ENCODE data around the gene CBR1.

The CBR1 gene

DNA sequence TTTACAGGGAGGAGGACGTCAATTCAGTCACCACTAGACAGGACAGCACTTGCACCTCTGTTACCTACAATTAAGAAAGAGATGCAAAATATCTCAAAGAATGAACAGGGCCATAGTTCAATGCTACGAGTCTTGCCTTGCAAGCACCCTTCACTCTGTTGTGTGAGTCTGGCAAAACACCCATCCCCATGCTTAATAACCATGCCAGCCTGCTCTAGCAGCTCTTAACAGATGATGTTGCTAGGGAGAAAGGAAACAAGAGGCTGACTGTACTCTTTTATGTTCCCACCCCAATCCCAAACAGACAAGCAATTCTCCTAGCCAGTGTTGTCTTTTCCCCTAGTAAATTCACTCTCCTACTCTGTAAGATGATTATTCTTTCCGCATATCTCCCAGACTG, 5.3 kb downstream of the CBR1 start:
- H3K27ac ChIP-seq, result no peak overlapping the region
- TF ChIP-seq, protein P1, sequence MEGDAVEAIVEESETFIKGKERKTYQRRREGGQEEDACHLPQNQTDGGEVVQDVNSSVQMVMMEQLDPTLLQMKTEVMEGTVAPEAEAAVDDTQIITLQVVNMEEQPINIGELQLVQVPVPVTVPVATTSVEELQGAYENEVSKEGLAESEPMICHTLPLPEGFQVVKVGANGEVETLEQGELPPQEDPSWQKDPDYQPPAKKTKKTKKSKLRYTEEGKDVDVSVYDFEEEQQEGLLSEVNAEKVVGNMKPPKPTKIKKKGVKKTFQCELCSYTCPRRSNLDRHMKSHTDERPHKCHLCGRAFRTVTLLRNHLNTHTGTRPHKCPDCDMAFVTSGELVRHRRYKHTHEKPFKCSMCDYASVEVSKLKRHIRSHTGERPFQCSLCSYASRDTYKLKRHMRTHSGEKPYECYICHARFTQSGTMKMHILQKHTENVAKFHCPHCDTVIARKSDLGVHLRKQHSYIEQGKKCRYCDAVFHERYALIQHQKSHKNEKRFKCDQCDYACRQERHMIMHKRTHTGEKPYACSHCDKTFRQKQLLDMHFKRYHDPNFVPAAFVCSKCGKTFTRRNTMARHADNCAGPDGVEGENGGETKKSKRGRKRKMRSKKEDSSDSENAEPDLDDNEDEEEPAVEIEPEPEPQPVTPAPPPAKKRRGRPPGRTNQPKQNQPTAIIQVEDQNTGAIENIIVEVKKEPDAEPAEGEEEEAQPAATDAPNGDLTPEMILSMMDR (conservative IDR thresholded peaks at IDR 0.05), result no peak

- no peak overlapping the region for H3K27ac ChIP-seq
- TF ChIP-seq, protein P1 (conservative IDR thresholded peaks at IDR 0.05), result no peak
Observed at GRCh38 chr21:36075953-36076352, 6.1 kb downstream of the CBR1 start.

GRCh38 chr21:36076878-36077655, 7.2 kb downstream of the CBR1 start:
- H3K27ac ChIP-seq, result no peak overlapping the region
- TF ChIP-seq, protein P1 (conservative IDR thresholded peaks at IDR 0.05), result no peak

DNA sequence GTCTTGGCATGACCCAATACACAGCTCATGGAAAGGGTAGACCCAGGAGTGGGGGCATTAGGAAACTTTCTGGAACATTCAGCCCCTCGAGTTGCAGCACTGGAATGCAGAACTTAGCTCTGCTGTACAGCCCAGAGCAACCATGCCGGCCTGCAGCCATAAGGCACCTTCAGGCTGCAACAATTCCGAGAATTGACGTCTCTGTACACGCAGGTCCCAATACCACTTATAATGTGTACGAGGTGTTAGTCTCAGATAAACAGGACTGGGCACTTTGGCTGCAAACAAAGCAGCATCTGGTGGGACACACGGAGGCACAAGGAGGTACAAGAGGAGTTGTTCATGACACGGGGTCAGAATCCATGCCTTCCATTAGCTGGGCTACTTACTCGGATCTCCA, 7.9 kb downstream of the CBR1 start:
- TF ChIP-seq, protein P1 (conservative IDR thresholded peaks at IDR 0.05), result no peak
- H3K27ac ChIP-seq, result no peak overlapping the region

- TF ChIP-seq, protein P1 (conservative IDR thresholded peaks at IDR 0.05), result no peak
- no peak overlapping the region for H3K27ac ChIP-seq
Observed at GRCh38 chr21:36079010-36079649, 9.3 kb downstream of the CBR1 start.

- TF ChIP-seq, protein P1 (conservative IDR thresholded peaks at IDR 0.05), result no peak
- no peak overlapping the region for H3K27ac ChIP-seq
Observed at GRCh38 chr21:36079671-36080070, 9.8 kb downstream of the CBR1 start.

- TF ChIP-seq, protein P1 (conservative IDR thresholded peaks at IDR 0.05), result no peak
Observed at GRCh38 chr21:36080386-36080785, 10.6 kb downstream of the CBR1 start.

More at GRCh38 chr21:36080386-36080785, 10.6 kb downstream of the CBR1 start:
- H3K27ac ChIP-seq, result no peak overlapping the region
